ENCODE data around the gene SNRNP27.

The SNRNP27 gene

DNA sequence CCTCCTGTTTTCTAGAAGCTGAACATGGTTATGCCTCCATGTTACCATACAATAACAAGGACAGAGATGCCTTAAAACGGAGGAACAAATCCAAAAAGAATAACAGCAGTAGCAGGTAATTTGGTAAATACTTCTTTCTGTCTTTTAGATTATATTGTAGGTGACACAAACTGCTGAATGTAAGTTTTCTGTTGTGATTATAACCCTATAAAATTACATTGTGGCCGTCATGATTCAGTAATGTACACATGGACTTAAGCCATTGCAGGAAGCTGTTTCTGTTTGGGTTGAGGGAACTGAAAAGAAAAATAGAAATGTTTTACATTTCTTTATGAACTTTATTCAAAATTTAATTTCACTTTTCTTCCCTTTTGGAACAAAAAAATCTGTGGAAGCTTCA lies 22.4 kb downstream of the SNRNP27 start:
- DNase-seq, result no peak

DNA sequence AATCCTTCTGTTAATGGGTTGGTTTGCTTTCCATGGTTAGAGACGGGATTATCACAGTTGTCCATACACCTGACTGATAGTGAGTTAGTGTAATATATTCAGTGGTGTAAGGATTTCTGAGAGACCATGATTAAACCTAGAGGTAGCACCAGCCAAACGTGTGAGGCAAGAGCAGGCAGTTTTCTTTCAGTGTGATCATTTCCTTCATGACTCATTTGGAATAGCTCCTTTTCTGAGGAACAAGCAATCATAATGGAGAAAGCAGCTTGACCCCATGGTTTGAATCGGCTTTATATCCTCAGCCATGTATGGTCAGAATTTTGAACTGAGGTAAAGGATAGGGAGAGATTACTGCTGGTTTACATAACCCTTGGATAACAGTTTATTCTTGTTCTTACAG lies 24.1 kb downstream of the SNRNP27 start:
- DNase-seq, result no peak

- DNase-seq, result no peak
Measured at GRCh38 chr2:69918401-69918800, 24.6 kb downstream of the SNRNP27 start.

DNA sequence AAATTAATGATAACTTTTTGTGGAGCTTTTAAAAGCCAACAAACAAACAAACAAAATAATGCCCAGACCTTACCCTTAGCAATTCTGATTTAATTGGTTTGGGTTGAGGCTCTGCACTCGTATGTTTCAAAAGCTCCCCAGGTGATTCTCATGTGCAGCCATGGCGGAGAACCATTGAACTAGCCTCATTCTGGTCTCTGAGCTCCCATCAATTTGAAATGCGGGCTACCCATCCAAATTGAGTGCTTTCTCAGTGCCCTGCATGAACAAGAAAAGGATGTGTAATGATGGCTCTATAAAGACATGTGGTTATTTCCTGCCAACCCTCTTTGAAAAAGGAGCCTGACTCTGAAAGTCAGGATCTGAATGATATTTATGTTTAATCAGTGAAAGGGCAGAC lies 29.4 kb downstream of the SNRNP27 start:
- no peak for DNase-seq

DNA sequence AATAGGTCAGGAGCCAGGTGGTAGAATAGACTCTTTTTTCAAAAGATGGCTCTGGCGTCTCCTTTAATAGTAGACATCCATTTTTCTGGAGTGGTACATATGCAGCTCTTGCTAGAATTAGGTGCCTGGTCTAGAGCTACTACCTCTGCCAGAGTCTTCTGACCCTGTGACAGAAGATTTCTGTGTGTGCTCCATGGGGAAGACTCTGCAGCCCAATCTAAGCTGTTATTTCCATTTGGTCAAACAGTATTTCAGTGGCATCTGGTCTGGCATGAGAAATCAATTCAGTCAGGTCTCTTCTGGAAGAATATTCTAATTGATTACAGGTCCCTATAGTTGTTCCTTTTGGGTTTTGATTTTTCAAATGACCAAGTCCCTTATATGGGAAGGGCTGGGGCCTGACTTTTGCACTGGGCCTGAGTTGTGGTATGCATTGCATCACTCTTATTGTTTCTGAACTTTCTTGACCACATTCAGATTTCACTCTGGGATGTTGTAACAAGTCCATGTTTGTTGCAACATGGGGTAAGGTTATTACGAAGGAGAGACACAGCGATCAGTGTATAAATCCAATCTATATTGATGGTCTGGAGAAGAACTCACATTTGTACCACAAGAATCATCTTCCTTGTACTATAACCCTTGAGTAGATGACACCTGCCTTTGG lies 33.2 kb downstream of the SNRNP27 start:
- DNase-seq, result no peak

- DNase-seq, result no peak
Measured at GRCh38 chr2:69931832-69932595, 38.3 kb downstream of the SNRNP27 start.

DNA sequence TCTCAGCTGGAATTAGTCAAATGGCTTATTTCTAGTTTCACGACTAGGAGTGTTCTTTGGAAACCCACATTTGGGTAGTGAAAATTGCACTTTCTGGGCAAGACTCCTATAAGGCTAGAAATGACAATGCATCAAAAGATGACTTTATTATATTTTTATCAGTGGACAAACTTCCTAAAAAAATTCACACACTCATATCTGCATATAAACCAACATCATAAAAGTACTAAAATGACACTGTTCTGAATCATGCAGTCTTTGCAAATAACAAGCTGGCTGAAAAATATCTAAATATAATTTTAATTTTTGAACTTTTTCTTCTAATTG lies 38.8 kb downstream of the SNRNP27 start:
- no peak for DNase-seq

DNA sequence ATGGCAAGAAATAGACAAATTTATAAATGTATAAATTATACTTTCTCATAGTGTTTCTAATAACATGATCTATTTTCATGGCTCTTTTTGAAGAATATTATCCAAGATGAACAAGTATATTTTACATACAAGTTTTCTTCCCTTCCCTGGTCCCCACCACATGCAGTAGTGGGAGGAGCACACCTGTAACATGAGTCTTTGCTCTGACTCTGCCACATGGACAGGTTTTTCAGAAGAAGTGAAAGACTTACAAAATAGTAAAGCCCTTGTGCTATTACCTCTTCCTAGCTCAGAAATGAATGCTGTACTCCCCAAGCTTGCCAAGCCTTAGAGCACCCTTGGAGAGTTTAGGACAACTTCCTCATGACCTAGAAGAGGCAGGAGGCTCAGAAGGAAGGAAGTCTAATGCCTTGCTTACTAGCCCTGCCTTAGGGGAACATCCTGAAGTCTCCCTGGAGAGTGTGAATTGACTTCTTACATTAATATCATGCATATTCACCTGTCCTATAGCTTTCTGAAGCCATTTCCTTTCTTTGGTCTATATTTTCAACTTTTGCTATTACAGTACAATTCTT lies 39.6 kb downstream of the SNRNP27 start:
- no peak for DNase-seq

DNA sequence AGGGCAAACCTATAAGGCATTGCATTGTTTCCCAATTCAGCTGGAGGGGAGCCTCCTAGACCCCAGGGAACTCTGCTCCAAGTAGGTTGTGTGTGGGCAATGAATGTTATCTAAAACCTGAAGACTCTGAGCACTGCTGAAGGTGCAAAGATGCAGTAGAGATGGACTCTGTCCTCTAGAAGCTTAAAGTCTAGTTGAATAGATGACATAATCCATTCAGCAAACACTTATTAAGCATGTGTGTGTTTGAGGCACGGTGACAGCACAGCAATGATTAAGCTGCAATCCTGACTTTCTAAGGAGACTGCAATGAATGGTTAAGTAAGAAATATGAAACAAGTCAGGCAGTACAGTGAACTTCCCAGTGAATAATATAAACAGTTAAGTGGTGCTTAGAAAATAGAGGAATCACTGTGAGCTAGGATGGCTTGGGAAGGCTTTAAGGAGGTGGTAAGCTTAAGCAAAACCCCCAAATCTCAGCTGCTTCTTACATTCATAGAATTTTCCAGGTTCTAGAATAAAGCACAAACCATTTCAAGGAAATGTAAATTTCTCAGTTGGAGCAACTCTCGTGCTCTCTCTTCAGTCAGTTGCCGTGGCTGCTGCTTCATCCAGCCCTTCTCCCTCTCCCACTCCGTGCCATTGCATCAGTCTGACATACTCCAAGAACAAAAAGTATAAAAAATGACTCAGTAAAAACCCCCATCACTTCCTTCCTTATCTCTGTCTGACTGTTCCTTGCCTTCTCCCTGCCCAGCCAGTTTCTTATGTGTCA lies 40.3 kb downstream of the SNRNP27 start:
- no peak for DNase-seq

- no peak for DNase-seq
Measured at GRCh38 chr2:69934614-69934908, 40.8 kb downstream of the SNRNP27 start.

- no peak for DNase-seq
Measured at GRCh38 chr2:69935011-69935410, 41.3 kb downstream of the SNRNP27 start.

DNA sequence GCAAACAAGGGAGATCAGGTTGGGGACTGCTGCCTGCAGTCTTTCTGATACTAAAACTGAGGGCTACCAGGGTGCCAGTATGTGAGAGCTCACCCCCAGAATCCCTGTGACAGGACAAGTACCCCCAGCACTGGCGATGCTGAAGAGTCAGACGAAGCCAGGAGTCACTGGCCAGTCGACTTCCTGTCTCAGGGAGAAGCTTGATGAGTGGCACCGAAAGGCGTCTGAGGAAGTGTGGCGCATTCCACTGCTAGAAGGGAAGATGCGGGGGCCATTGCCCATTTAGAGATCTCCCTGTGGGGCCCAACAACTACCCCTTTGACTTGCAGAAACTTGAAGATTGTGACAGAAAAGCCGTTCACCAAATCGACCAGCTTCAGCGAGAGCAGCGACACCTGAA lies 43.1 kb downstream of the SNRNP27 start:
- no peak for DNase-seq

- DNase-seq, result no peak
Measured at GRCh38 chr2:69937968-69938367, 44.2 kb downstream of the SNRNP27 start.

DNA sequence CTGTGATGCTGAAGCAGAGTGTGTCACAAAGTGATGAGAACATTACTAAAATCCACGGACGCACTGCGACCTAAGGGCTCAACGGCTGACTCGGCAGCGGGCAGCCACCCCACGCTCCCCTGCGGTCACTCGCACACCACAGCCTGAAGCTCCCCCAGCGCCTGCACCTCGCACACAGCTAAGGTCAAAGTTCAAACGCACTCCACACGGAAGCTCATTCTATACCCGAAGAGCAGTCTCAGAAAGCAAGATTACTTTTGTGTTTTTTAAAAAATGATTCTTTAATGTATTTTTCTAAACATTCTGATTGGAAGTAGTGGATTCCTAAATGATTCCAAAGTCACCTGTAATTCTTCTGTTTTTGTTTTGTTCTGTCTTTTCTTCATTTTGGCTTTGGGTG lies 46.0 kb downstream of the SNRNP27 start:
- DNase-seq, result no peak

DNA sequence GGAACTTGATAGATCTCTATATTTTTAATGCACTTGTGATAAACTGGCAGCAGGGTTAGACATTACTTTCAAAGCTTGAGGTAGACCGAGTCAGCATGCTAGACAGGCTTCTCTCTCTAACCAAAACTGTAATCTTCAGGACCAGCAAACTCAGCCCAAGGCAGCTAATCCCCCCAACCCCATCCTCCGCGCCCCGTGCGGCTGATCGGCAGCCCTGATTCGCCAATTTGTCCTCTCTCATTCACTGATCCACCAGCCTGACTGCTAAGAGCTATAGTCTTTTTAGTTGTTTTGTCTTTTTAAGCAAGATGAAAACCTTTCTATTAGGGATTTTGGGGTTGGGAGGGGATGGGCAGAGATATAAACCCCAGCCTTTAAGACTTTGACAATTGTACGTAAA lies 46.9 kb downstream of the SNRNP27 start:
- no peak for DNase-seq

- no peak for DNase-seq
Measured at GRCh38 chr2:69943000-69943842, 49.5 kb downstream of the SNRNP27 start.

DNA sequence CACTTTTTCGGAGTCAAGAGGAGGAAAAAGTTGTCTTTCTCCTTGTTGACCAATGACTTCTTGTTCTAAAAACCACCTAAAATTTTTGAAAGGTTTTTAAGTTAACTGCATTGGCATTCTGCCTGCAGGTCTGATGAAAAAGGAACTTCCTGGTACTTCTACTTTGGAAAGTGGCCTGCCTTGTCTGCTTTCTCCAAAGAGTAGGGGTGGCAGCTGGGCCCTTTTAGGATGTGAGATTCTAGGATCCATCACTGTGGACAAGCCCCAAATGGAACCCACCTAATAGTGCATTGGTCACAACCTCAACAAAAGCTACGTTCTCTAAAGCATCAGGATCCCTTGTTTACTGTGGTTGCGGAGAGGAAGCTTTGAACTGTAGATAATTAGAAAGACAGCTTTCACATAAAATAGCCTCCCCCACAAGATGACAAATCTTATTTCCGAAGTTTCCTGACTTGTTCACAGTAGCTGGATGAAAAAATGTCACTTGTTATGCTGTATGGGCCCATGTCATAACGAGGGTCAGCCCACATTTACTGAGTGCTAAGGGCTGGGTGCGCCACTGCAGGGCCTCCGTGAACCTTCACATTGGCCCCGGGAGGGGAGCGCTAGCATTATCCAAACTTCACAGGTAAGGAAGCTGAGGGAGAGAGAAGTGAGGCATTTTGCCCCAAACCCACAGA lies 50.2 kb downstream of the SNRNP27 start:
- no peak for DNase-seq

DNA sequence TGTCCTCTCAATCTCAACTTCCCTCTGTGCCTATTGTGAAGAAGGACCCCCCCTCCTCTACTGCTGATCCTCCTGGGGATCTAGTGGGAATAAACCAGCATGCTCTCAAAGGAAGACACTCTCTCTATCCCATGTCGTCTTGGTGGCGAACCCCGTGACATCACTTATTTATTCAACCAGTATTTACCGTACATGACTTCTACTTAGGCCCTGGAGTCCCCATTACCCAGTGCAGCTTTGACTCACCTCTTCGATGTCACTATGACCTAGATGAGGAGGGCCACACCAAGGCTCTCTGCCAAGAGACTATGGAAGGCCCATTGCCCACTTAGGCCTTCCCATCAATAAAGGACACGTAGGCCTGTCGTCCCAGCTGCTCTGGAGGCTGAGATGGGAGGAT lies 51.0 kb downstream of the SNRNP27 start:
- no peak for DNase-seq

DNA sequence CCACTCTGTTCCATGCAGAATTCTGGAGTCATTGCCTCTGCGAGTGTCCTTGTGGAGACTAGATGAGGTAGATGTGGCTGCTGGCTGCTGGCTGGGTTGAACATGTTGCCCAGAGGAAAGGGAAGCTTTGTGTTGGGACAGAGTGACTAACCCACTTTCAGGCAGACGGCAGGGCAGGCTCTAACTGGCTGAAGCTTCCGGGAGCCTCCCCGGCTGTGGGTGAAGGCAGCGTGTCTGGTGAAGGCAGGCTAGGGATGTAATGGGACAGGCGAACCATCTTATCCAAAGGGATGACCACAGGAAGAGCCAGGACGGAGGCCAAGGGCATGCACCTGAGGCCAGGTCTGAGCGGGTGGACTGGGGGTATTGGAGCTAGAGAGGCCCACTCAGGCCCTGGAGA lies 51.7 kb downstream of the SNRNP27 start:
- DNase-seq, result no peak

- DNase-seq, result no peak
Measured at GRCh38 chr2:69945941-69946340, 52.2 kb downstream of the SNRNP27 start.

DNA sequence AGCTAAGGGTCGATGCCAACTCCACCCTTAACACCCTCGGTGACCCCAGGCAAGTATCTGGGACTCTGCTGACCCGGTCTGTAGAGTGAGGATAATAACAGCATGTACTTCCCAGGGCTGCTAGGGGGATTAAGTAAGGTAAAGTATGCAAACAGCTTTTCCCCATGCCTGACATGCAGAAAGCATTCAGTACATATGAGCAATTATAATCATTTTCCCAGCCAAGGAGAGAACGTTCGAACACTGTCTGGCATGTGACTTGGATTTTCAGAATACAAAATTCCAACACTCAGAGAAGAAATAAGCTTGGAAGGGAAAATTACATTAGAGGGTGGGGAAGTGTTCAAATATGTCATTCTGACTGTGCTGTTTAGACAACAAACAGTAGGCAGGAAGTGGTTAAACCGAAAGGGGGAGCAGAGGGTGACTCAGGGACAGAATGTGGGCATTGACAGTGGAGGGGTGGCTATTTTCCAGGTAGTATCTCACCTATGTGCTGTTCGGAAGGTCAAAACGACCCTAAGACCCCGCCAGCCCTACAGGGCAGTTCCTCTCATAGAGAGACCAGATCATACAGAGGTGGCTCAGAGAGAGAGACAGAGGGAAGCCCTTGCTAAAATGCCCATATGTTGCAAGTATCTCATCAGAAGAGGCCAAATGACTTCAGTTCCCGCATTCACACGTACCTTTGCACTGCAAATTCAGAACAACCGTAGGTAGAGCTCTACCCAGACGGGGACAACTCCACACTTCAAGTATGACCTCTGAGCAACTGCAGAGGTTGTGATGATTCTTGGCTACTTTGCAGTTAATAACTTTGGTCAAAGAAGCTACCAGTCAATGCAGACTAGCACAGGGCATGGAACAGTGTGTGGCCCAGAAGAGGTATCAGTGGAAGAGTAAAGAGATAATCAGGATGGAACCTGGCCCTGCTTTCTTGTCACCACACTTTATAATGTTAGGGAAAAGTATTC lies 52.9 kb downstream of the SNRNP27 start:
- DNase-seq, result no peak
